ENCODE results near the gene POM121L2. TPM values are rescaled to one million over a fixed set of nuclear protein-coding genes. Genes with fewer than 3 reads are reported as not detected.

Gene POM121L2
- total and polyA plus RNA-seq, 2 of the 13 experiments (the other 11 are each of a cell fraction or from before 2014, with no cell fraction given) = not detected

DNA sequence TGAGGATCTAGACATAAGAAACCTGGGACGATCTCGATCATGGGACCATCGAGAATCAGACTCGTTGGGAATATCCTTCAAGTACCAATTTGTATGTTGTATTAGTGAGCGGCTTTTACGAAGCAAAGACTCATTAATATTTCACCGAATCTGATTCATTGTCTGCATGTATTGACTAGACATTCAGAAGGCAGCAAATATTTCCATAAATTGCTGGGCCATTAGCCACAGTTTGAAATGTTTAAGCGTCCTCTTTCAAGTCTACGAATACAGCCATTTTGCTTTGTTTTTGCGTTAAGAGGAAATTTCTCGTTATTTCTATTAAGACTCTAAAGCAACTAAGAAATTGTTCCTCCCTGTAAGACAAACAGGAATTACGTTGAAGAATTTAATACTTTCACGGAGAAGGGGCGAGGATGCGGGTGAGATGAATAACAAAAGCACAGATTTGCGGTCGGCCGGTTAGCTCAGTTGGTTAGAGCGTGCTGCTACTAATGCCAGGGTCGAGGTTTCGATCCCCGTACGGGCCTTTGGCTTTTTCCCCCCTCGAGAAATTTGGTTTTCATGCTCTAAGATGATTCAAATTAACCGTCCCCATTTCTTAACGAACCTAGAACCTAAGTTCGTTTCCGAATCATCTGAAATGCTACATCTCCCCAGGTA is 18.5 kb downstream of the POM121L2 start:
- no TSS peak for BruUV-seq (replicated peaks)
- H3K4me1 ChIP-seq (ENCODE audit: insufficient read depth, low read length) = peaks cover 72% of the 10 kb centered on the region
- in situ Hi-C loops (cut with HindIII; ENCODE audit: extremely low pct_ligation_motif_present, low pct_unique_long_range_greater_than_20kb) (no loop called here), intact Hi-C loops (cut with micrococcal nuclease; ENCODE audit: unreplicated experiment) (no loop called here)
- H2AFZ ChIP-seq (ENCODE audit: low read length) = no peak overlapping the region
- H3K9me3 ChIP-seq (ENCODE audit: low read length) = no peaks in the 10 kb centered on the region
- POLR2A ChIA-PET = no interaction called here
- peaks cover 4 to 45% of the 10 kb centered on the region in 2 experiments for H3K27me3 ChIP-seq (ENCODE audit: control insufficient read depth in 1 of 2, insufficient read depth in 2 of 2, low read length in 2 of 2)
- no peak overlapping the region for H3K9ac ChIP-seq (ENCODE audit: insufficient read depth, low read depth, low read length)
- CTCF ChIA-PET (ENCODE audit: low intra/inter-chr PET ratio, low total read pairs) = no interaction called here
- no peaks in the 10 kb centered on the region for H3K36me3 ChIP-seq (replicated peaks in 1 of 2; ENCODE audit: control insufficient read depth in 1 of 2, insufficient read depth in 2 of 2, low read length in 2 of 2)
- no peaks in the 10 kb centered on the region for H3K79me2 ChIP-seq (ENCODE audit: insufficient read depth, low read length)
- H3K4me2 ChIP-seq (ENCODE audit: low read depth, low read length) = peak overlapping the region; percentile 94
- no peak for FAIRE-seq
- DNase-seq (ENCODE audit: low spot score) = peak; percentile 38
- H4K20me1 ChIP-seq (ENCODE audit: insufficient read depth, low read length) = no peaks in the 10 kb centered on the region
- 20% methylated on average over 28 of the region's 28 CpGs for WGBS (ENCODE audit: low lambda C conversion rate)
- H3K4me3 ChIP-seq (replicated peaks in 1 of 3; ENCODE audit: insufficient read depth in 1 of 3, low read depth in 2 of 3, low read length in 3 of 3) = peak overlapping the region in 2 of 3 experiments; percentile 21 to 63; a peak in 4 of 6 replicates
- ATAC-seq = 0 out of 3 replicates have a peak, but pooled peaks have one; percentile 9
- H3K27ac ChIP-seq (ENCODE audit: extremely low read length, insufficient read depth, low read length) = no peak overlapping the region
- TF ChIP-seq NFIC (IDR thresholded peaks at IDR 0.05; ENCODE audit: low read length) (0 out of 2 replicates have a peak, but pooled peaks have one; percentile 25), HOXA5 (CRISPR knock-in tag; IDR thresholded peaks at IDR 0.05) (0 out of 2 replicates have a peak, but pooled peaks have one; percentile 58), SIX1 (CRISPR knock-in tag; IDR thresholded peaks at IDR 0.05; ENCODE audit: borderline replicate concordance) (0 out of 2 replicates have a peak, but pooled peaks have one; percentile 34), MED1 (CRISPR knock-in tag; IDR thresholded peaks at IDR 0.05) (peak; percentile 25; the same call in 1 of the 2 replicates), MIXL1 (CRISPR knock-in tag; IDR thresholded peaks at IDR 0.05) (0 out of 2 replicates have a peak, but pooled peaks have one; percentile 28), SRF (IDR thresholded peaks at IDR 0.05; ENCODE audit: low read depth, low read length) (0 out of 2 replicates have a peak, but pooled peaks have one; percentile 28), TARDBP (CRISPR knock-in tag; IDR thresholded peaks at IDR 0.05) (0 out of 2 replicates have a peak, but pooled peaks have one; percentile 19), DNMT3B (CRISPR knock-in tag; conservative IDR thresholded peaks at IDR 0.05) (0 out of 2 replicates have a peak, but pooled peaks have one; percentile 64), AGO2 (optimal IDR thresholded peaks at IDR 0.05; ENCODE audit: low read depth, low read length) (no peak), ZSCAN9 (CRISPR knock-in tag; IDR thresholded peaks at IDR 0.05; ENCODE audit: borderline replicate concordance) (peak; percentile 66; the same call in 1 of the 2 replicates), JUN (CRISPR knock-in tag; IDR thresholded peaks at IDR 0.05) (no peak), THAP11 (CRISPR knock-in tag; IDR thresholded peaks at IDR 0.05) (0 out of 2 replicates have a peak, but pooled peaks have one; percentile 23), MAF1 (CRISPR knock-in tag; IDR thresholded peaks at IDR 0.05; ENCODE audit: borderline replicate concordance) (peak; percentile 86; the same call in 1 of the 2 replicates), BORCS8-MEF2B (CRISPR knock-in tag; IDR thresholded peaks at IDR 0.05) (no peak), RCOR2 (CRISPR knock-in tag; IDR thresholded peaks at IDR 0.05) (0 out of 2 replicates have a peak, but pooled peaks have one; percentile 18)
- TF ChIP-seq, protein P1, sequence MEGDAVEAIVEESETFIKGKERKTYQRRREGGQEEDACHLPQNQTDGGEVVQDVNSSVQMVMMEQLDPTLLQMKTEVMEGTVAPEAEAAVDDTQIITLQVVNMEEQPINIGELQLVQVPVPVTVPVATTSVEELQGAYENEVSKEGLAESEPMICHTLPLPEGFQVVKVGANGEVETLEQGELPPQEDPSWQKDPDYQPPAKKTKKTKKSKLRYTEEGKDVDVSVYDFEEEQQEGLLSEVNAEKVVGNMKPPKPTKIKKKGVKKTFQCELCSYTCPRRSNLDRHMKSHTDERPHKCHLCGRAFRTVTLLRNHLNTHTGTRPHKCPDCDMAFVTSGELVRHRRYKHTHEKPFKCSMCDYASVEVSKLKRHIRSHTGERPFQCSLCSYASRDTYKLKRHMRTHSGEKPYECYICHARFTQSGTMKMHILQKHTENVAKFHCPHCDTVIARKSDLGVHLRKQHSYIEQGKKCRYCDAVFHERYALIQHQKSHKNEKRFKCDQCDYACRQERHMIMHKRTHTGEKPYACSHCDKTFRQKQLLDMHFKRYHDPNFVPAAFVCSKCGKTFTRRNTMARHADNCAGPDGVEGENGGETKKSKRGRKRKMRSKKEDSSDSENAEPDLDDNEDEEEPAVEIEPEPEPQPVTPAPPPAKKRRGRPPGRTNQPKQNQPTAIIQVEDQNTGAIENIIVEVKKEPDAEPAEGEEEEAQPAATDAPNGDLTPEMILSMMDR (CRISPR knock-in tag; IDR thresholded peaks at IDR 0.05) = no peak
- TF ChIP-seq, protein P2, sequence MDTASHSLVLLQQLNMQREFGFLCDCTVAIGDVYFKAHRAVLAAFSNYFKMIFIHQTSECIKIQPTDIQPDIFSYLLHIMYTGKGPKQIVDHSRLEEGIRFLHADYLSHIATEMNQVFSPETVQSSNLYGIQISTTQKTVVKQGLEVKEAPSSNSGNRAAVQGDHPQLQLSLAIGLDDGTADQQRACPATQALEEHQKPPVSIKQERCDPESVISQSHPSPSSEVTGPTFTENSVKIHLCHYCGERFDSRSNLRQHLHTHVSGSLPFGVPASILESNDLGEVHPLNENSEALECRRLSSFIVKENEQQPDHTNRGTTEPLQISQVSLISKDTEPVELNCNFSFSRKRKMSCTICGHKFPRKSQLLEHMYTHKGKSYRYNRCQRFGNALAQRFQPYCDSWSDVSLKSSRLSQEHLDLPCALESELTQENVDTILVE (CRISPR knock-in tag; IDR thresholded peaks at IDR 0.05) = 0 out of 2 replicates have a peak, but pooled peaks have one; percentile 35
- TF ChIP-seq, protein P3, sequence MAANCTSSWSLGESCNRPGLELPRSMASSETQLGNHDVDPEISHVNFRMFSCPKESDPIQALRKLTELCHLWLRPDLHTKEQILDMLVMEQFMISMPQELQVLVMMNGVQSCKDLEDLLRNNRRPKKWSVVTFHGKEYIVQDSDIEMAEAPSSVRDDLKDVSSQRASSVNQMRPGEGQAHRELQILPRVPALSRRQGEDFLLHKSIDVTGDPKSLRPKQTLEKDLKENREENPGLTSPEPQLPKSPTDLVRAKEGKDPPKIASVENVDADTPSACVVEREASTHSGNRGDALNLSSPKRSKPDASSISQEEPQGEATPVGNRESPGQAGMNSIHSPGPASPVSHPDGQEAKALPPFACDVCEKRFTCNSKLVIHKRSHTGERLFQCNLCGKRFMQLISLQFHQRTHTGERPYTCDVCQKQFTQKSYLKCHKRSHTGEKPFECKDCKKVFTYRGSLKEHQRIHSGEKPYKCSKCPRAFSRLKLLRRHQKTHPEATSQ (CRISPR knock-in tag; IDR thresholded peaks at IDR 0.05; ENCODE audit: borderline replicate concordance) = no peak
- TF ChIP-seq, protein P4, sequence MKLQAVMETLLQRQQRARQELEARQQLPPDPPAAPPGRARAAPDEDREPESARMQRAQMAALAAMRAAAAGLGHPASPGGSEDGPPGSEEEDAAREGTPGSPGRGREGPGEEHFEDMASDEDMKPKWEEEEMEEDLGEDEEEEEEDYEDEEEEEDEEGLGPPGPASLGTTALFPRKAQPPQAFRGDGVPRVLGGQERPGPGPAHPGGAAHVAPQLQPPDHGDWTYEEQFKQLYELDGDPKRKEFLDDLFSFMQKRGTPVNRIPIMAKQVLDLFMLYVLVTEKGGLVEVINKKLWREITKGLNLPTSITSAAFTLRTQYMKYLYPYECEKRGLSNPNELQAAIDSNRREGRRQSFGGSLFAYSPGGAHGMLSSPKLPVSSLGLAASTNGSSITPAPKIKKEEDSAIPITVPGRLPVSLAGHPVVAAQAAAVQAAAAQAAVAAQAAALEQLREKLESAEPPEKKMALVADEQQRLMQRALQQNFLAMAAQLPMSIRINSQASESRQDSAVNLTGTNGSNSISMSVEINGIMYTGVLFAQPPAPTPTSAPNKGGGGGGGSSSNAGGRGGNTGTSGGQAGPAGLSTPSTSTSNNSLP (IDR thresholded peaks at IDR 0.05; ENCODE audit: low read depth, low read length) = 0 out of 2 replicates have a peak, but pooled peaks have one; percentile 11

All from HepG2 (cell line).